ENCODE results near the gene KPTN.

DNA sequence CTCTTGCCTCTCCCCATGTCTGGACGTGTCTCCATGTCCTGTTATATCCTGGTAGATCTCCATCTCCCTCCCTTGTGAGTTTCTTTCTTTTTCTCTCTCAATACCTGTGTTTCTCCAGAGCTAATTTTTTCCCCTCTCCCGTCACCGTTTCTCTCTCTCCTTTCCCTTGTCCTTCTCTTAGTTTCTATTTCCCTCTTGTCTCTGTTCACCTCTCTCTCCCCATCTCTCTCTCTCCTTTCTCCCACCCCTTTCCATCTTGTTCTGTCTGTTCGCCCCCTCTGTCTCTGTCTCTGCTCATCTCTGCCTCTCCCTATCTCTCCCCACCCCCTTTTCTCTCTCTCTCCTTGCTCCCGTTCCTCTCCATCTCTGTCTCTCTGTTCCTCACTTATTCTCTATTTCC lies 25.3 kb downstream of the KPTN start:
- TF ChIP-seq POLR2A (IDR thresholded peaks at IDR 0.05) (no peak), POLR2AphosphoS5 (IDR thresholded peaks at IDR 0.05) (no peak)
- TF ChIP-seq, protein P1, sequence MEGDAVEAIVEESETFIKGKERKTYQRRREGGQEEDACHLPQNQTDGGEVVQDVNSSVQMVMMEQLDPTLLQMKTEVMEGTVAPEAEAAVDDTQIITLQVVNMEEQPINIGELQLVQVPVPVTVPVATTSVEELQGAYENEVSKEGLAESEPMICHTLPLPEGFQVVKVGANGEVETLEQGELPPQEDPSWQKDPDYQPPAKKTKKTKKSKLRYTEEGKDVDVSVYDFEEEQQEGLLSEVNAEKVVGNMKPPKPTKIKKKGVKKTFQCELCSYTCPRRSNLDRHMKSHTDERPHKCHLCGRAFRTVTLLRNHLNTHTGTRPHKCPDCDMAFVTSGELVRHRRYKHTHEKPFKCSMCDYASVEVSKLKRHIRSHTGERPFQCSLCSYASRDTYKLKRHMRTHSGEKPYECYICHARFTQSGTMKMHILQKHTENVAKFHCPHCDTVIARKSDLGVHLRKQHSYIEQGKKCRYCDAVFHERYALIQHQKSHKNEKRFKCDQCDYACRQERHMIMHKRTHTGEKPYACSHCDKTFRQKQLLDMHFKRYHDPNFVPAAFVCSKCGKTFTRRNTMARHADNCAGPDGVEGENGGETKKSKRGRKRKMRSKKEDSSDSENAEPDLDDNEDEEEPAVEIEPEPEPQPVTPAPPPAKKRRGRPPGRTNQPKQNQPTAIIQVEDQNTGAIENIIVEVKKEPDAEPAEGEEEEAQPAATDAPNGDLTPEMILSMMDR (IDR thresholded peaks at IDR 0.05 in 8 of 11, conservative IDR thresholded peaks at IDR 0.05 in 3 of 11), result no peak
